Sigmoid colon (tissue), 7 donors: ENCODE data around the gene RRP36. TPM values are rescaled to one million over a fixed set of nuclear protein-coding genes. Genes with fewer than 3 reads are reported as not detected.
A peak's percentile ranks its signal among the peaks of the same experiment; 100 is the strongest.

Experiments used
- DNase-seq: peaks from one replicate; pipeline ENCODE4 v3.0.0-alpha.2; 2019
- H3K27ac ChIP-seq, 4 donors: fragments of 200-600 bp; sonication (generic); one replicate each; pipeline ENCODE4 v1.5.1; 2016 to 2019; ENCODE audit warnings: mild to moderate bottlenecking in 1 of 4
- H3K27me3 ChIP-seq, 3 donors: fragments of 200-600 bp; sonication (generic); one replicate each; pipeline ENCODE4 v1.5.1; 2019; ENCODE audit warnings: mild to moderate bottlenecking in 1 of 3
- H3K36me3 ChIP-seq, 4 donors: fragments of 200-600 bp; sonication (generic); one replicate each; pipeline ENCODE4 v1.5.1; 2016 to 2019
- H3K4me1 ChIP-seq, 4 donors: fragments of 200-600 bp; sonication (generic); one replicate each; pipeline ENCODE4 v1.5.1; 2017 to 2019
- H3K4me3 ChIP-seq, 4 donors: fragments of 200-600 bp; sonication (generic); one replicate each; pipeline ENCODE4 v1.5.1; 2017 to 2019; ENCODE audit warnings: mild to moderate bottlenecking in 2 of 4, moderate library complexity in 1 of 4
- H3K9me3 ChIP-seq, 4 donors: fragments of 200-600 bp in 3 of 4; sonication (generic) in 3 of 4; one replicate each; pipeline versions ENCODE4 v1.5.1 to v1.6.1; 2013 to 2019
- CTCF ChIP-seq, 4 experiments: fragments of 450-650 bp in 3 of 4; fragments of 200-600 bp in 1 of 4; IDR thresholded peaks; one replicate each; pipeline ENCODE4 v1.5.1; 2016 to 2019; ENCODE audit warnings: antibody characterized with exemption in 4 of 4, mild to moderate bottlenecking in 3 of 4, moderate library complexity in 2 of 4
- EP300 ChIP-seq, 4 donors: sonication (generic); formaldehyde crosslinking; IDR thresholded peaks; one replicate each; pipeline ENCODE4 v1.6.1; 2017; ENCODE audit warnings: antibody characterized with exemption in 4 of 4
- POLR2A ChIP-seq, 2 donors: fragments of 450-650 bp; IDR thresholded peaks; one replicate each; pipeline ENCODE4 v1.6.1; 2016; ENCODE audit warnings: antibody characterized with exemption in 2 of 2, mild to moderate bottlenecking in 2 of 2, moderate library complexity in 2 of 2
- POLR2AphosphoS5 ChIP-seq, 4 donors: sonication (generic); formaldehyde crosslinking; IDR thresholded peaks; one replicate each; pipeline ENCODE4 v1.6.1; 2017; ENCODE audit warnings: antibody characterized with exemption in 4 of 4
- WGBS, 2 donors: extraction: QIAGEN DNeasy Blood & Tissue Kit; methylation state at CpG; one replicate each; pipeline ENCODE4 v1.1.7; 2013; 5-methylcytosine and 5-hydroxymethylcytosine counted together
- intact Hi-C: fragments of 100-400 bp; cut with DNase I; formaldehyde crosslinking; loops from one replicate; pipeline ENCODE4 v1.15.1; 2023
- polyA plus RNA-seq, 3 donors: library from polyadenylated mRNA; stranded (reverse); fragments of 200-250 nt; gene quantifications; one replicate each; pipeline ENCODE4 v1.2.3, GENCODE V29; 2013
- total RNA-seq, 4 donors: library from RNA; depleted of rRNA; stranded (reverse); fragments of >200 nt; gene quantifications; one replicate each; pipeline ENCODE4 v1.1.0, GENCODE V29; 2016
- donor health status: healthy with polysubstance abuse.
- donor health status: Bipolar disorder and iron deficiency.
- donor health status: healthy.

RRP36 gene
- total and polyA plus RNA-seq, 7 donors = 24.6 to 50.8 (median 42.7) TPM

- Histone ChIP-seq H3K27ac (no peak overlapping the region), H3K4me3 (no peak overlapping the region), H3K27me3 (no peaks in the 10 kb centered on the region), H3K9me3 (no peaks in the 10 kb centered on the region), H3K36me3 (peaks cover 12 to 52% (median 18%) of the 10 kb centered on the region in 4 donors), H3K4me1 (peaks cover 0 to 34% (median 21%) of the 10 kb centered on the region in 4 donors)
- intact Hi-C loops = no loop called here
- no peak for DNase-seq
- no peak for TF ChIP-seq EP300 (IDR thresholded peaks at IDR 0.05)
- no peak for TF ChIP-seq CTCF (IDR thresholded peaks at IDR 0.05)
- no peak for TF ChIP-seq POLR2A (IDR thresholded peaks at IDR 0.05)
- TF ChIP-seq POLR2AphosphoS5 (IDR thresholded peaks at IDR 0.05) = no peak
- WGBS, 2 donors = 55 to 77% methylated on average over 2 of the region's 2 CpGs
Observed at GRCh38 chr6:43061861-43062260, 40.4 kb downstream of the RRP36 start.

- WGBS, 2 donors = 94 to 96% methylated on average over 12 of the region's 12 CpGs
- intact Hi-C loops = no loop called here
- TF ChIP-seq POLR2A (IDR thresholded peaks at IDR 0.05) (no peak), EP300 (IDR thresholded peaks at IDR 0.05) (no peak), CTCF (IDR thresholded peaks at IDR 0.05) (no peak), POLR2AphosphoS5 (IDR thresholded peaks at IDR 0.05) (no peak)
Observed at GRCh38 chr6:43062818-43063217, 41.4 kb downstream of the RRP36 start.

GRCh38 chr6:43070028-43070632, 48.7 kb downstream of the RRP36 start:
- DNase-seq = no peak
- H3K36me3 ChIP-seq = peaks cover 13 to 66% (median 32%) of the 10 kb centered on the region in 4 donors
- no peak overlapping the region for H3K27ac ChIP-seq
- H3K4me3 ChIP-seq = no peak overlapping the region
- no peaks in the 10 kb centered on the region for H3K27me3 ChIP-seq
- no peaks in the 10 kb centered on the region for H3K4me1 ChIP-seq
- TF ChIP-seq EP300 (IDR thresholded peaks at IDR 0.05) (no peak), CTCF (IDR thresholded peaks at IDR 0.05) (peak in 1 of 4 experiments; percentile 14)
- 59 to 65% methylated on average over 6 of the region's 6 CpGs for WGBS, 2 donors
- intact Hi-C loops = no loop called here
- H3K9me3 ChIP-seq = no peaks in the 10 kb centered on the region

More at GRCh38 chr6:43062818-43063217, 41.4 kb downstream of the RRP36 start:
- Histone ChIP-seq H3K4me1 (peaks cover 0 to 32% (median 21%) of the 10 kb centered on the region in 4 donors), H3K27ac (no peak overlapping the region), H3K4me3 (no peak overlapping the region), H3K36me3 (peaks cover 12 to 51% (median 24%) of the 10 kb centered on the region in 4 donors), H3K27me3 (no peaks in the 10 kb centered on the region), H3K9me3 (no peaks in the 10 kb centered on the region)
- no peak for DNase-seq

- Histone ChIP-seq H3K27me3 (peaks cover 13 to 28% (median 16%) of the 10 kb centered on the region in 3 donors), H3K9me3 (no peaks in the 10 kb centered on the region), H3K4me1 (peaks cover 0 to 18% (median 16%) of the 10 kb centered on the region in 4 donors), H3K27ac (peak overlapping the region in 1 of 4 donors; percentile 42), H3K4me3 (no peak overlapping the region), H3K36me3 (peaks cover 7 to 43% (median 11%) of the 10 kb centered on the region in 4 donors)
- no peak for TF ChIP-seq POLR2AphosphoS5 (IDR thresholded peaks at IDR 0.05)
- no peak for TF ChIP-seq POLR2A (IDR thresholded peaks at IDR 0.05)
- TF ChIP-seq EP300 (IDR thresholded peaks at IDR 0.05) = no peak
- no peak for TF ChIP-seq CTCF (IDR thresholded peaks at IDR 0.05)
- 75% methylated on average over 6 of the region's 6 CpGs for WGBS, 2 donors
- intact Hi-C loops = no loop called here
- DNase-seq = no peak
Observed at GRCh38 chr6:43074847-43075669, 53.6 kb downstream of the RRP36 start.
